Measurements from ENCODE around the gene MED12L.

The MED12L gene

DNA sequence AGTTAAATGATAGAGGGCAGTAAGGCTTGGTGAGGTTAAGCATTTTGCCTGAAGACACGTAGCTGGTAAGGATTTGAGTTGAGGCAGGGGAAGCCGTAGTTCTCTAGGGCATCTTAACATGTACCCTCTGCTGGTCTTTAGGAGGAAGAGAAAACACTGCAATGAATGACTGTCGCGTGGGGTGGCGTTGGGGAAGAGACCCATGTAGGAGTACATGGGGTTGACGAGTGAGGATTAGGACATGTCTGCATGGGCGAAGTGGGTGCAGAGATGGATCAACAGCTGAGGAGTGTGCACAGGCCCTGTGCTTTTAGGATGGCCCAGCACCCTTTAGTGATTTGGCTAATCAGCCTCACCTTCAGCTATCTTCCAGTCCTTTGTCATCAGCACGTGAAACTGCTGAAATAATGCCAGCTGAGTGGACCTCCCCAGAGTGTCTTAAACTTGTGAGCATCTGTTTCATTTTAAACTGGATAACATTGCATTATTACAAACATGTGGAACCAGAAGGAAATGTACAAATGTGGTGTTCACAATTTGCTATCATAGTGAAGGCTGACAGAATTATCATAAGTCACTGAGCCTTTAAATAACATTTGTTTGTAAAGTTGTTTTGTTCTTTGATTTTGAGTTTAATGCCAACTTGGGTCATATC is 177.5 kb downstream of the MED12L start:
- DNase-seq (ENCODE audit: low spot score) = no peak

GRCh38 chr3:151264605-151265004 is 179.1 kb downstream of the MED12L start:
- DNase-seq (ENCODE audit: low spot score) = no peak

GRCh38 chr3:151265166-151265565 is 179.7 kb downstream of the MED12L start:
- DNase-seq (ENCODE audit: low spot score) = no peak

- no peak for DNase-seq (ENCODE audit: low spot score)
Measured at GRCh38 chr3:151265866-151266265, 180.4 kb downstream of the MED12L start.

DNA sequence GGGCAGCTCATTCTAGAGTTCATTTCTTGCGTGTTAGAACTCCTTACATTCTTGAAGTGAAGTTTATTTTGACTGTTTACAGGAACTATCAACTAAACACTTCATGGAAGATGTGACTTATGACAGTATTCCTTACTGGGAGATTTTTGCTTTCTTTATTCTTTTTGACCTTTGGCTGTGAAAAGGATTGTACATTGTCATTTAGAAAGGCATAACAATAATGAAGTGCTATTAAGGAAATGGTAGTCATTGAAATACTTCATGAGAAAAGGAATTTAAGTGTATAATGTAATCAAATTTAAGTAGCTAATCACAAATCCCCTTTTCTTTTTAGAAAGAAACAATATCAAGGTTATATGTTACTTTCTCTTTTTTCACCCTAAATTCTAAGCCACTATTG is 181.6 kb downstream of the MED12L start:
- no peak for DNase-seq (ENCODE audit: low spot score)

- no peak for DNase-seq (ENCODE audit: low spot score)
Measured at GRCh38 chr3:151268267-151269235, 183.1 kb downstream of the MED12L start.

DNA sequence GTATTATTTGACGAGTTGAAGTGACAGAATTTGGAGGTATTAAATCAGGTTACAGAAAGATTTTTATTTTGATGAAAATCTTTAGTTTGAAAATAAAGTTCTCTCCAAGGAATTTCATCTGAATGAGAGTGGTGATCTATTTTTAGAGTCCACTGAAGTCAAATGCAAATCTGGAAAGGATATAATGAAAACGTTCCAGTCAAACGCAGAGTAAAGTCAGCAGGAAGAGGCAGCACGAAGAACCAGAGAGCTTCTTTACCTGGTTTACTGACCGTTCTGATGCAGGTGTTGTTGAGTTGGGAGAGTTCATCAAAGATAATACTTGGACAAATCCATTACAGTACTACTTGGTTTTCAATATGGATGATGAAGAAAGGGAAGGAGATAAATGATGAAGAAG is 184.2 kb downstream of the MED12L start:
- no peak for DNase-seq (ENCODE audit: low spot score)

DNA sequence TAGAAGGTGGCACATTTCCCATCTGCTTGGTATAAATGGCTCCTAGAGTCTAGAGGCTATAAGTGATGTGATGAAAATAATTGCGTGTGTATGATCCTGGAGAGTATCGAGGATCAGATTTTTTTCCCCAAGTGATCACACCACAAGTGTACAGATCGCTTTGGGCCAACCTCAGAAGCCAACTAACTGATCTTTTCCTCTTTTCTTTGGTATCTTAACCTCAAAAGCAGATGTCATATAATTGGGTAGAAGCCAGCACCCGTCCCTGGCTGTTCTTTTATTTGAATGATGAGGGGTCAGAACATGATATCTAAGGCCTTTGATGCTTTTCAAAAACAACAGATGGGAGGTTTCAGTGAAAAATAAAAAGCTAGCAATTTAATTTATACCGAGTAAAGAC is 189.6 kb downstream of the MED12L start:
- DNase-seq (ENCODE audit: low spot score) = no peak

GRCh38 chr3:151276038-151276686 is 190.7 kb downstream of the MED12L start:
- no peak for DNase-seq (ENCODE audit: low spot score)

DNA sequence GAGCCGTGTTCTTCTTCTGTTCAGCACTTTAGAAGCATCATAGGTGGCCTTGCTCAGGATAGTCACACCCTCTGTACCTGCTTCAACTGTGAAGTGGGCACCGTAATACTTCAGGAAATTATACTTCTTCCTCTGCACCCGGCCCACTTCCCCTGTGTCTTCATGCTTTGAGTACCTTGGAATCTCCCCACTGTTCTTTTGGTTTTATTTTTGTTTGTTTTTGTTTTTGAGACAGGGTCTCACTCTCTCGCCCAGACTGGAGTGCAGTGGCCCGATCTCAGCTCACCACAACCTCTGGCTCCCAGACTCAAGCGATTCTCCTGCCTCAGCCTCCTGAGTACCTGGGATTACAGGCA is 191.2 kb downstream of the MED12L start:
- DNase-seq (ENCODE audit: low spot score) = no peak

GRCh38 chr3:151278230-151278629 is 192.8 kb downstream of the MED12L start, which contains the start of gene P2RY14:
Gene P2RY14 (minus strand): TSS chr3:151278542. CDS start chr3:151214316, 64,226 bp downstream.
- no peak for DNase-seq (ENCODE audit: low spot score)

DNA sequence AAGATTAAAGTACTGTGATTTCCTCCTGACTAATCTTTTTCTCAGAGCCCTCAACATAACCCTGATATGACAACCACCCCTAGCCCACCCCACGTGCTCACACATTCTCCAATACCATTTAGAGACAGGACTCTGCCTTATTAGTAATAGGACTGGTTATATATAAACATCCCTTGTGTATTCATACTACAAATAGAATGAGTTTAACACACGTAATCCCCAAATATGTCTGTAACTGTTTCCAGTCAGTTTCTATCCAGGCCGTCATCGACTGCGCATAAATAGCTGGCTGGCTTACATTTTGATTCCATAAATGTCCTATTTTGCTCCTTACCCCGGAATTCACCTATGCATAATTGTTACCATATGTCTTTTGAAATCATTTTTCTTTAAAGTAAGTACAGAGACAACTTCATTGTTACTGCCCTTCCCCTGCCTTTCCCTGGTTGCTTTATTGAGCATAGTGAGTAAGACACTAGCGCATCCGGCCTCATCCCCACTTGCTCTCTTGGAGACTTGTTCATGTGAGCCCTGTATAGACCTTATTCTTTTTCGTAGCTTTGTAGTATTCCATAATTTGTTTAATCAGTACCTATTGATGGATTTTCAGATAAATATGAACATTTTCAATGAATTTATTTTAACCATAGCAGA is 196.3 kb downstream of the MED12L start:
- no peak for DNase-seq (ENCODE audit: low spot score)

- DNase-seq (ENCODE audit: low spot score) = peak; percentile 35
Measured at GRCh38 chr3:151282921-151283320, 197.5 kb downstream of the MED12L start.

GRCh38 chr3:151283387-151283786 is 197.9 kb downstream of the MED12L start:
- DNase-seq (ENCODE audit: low spot score) = no peak

GRCh38 chr3:151283907-151284461 is 198.5 kb downstream of the MED12L start:
- peak; percentile 7 for DNase-seq (ENCODE audit: low spot score)

DNA sequence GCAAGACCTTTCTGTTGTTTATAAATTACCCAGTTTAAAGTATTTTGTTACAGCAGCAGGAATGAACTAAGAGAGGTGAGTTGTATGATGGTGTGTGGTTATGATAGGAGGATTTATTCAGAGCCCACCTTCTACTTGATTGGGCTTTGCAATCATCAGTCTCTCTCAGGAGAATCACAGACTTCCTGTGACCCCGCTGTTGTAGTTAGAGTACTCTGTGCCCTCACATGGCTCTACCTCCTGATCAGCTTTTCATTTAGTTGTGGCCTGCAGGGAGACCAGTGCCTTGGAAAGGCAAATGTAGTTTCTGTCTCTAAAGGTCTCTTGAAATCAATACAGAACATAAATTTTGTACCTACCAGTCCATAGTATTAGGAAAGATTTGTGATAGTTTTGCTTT is 200.5 kb downstream of the MED12L start:
- no peak for DNase-seq (ENCODE audit: low spot score)

DNA sequence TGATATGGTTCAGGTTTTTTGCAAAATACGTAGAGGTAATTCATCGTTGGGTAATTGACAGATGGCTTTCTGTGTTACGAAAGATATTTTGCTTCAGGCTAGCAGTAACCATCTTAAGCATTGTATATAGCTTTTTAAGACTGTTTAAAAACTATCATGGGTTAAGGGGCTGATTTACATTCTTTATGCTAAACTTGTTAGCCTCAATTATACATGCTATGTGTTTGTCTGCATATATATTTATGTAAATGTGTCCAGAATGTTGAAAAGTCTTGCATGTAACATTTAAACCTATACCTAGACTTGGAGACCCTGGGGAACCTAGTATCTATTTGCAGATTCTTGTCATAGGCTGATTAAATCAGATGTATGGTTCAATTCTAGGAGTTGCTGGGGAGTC is 204.0 kb downstream of the MED12L start:
- DNase-seq (ENCODE audit: low spot score) = no peak

DNA sequence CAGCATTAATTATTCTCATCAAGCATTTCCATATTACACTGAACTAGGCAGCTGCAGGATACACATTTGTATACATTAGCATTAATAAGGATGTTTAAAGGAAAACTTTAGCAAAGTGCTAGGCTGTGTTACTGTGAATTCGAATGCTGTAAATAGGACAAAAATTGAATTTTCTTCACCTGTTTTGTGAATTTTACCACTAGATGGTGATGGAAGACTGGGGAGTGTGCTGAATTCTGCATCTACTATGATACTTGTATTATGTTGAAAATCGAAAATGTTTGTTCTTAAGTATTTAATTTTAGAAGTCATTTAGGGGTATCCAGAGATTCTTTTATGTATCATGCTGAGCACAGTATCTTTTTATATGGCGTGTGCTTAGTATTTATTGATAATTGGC is 205.2 kb downstream of the MED12L start:
- peak; percentile 9 for DNase-seq (ENCODE audit: low spot score)

DNA sequence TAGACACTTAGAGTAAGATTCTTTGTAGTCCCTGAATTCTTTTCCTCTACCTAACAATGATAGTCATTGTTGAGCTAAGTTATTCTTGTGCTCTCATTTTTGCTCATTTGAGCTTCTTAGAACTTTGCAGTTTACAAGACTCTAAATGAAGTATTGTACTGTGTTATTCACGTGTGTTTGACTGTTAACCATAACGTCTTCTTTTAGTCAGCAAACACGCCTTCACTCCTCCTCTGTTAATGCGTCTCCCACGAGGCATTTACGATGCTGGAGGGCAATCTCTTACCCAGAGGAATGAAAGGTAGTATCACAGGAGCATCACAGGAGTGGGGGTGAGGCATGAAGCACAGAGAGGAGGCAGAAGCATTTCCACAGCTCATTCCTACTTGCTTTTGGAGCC is 207.7 kb downstream of the MED12L start:
- DNase-seq (ENCODE audit: low spot score) = no peak

GRCh38 chr3:151296226-151296625 is 210.8 kb downstream of the MED12L start:
- DNase-seq (ENCODE audit: low spot score) = no peak

- DNase-seq (ENCODE audit: low spot score) = no peak
Measured at GRCh38 chr3:151297429-151297828, 212.0 kb downstream of the MED12L start.

DNA sequence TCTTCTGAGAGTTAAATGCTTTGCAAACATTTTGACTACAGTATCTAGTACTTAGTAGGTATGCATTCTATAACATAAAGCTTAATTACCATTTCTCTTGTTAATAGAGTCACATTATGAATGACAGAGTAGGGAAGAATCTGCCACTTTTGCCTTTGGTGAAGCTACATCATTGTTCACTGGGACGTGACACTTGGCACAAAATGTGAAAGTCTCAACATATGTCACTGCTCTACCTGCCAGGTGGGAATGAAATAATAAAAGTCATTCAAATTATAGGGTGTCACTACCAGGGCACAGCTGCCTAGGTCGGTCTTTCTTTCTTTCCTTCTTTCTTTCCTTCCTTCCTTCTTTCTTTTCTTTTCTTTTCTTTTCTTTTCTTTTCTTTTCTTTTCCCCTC is 213.5 kb downstream of the MED12L start:
- no peak for DNase-seq (ENCODE audit: low spot score)

Data from AG08396 (cell line).